ENCODE data around the gene CHGA.

The CHGA gene

DNA sequence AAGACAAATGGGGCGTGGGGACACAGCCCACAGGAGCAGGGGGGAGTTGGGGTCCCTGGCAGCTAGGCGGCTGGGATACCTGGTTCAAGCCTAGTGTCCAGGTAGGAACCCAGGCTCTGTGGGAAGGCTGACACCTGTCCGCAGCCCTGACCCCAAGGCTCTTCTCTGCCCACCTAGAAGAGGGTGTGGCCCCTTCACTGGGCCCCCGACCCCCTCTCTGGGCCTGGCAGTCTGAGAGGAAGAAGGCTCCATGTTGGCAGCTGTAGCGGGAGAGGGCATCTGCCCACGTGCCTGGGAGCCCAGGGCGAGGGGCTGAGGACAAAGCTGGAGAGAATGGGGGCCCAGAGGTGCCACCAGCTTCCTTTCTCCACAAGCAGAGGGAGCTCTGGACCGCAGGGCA lies 10.5 kb downstream of the CHGA start:
- Histone ChIP-seq H3K9ac (ENCODE audit: low read depth, low read length, poor library complexity, severe bottlenecking) (no peak overlapping the region), H3K27me3 (ENCODE audit: insufficient read depth, low read length, poor library complexity, severe bottlenecking) (no peaks in the 10 kb centered on the region), H4K20me1 (ENCODE audit: insufficient read depth, low read length, poor library complexity, severe bottlenecking) (no peaks in the 10 kb centered on the region), H3F3A (ENCODE audit: low read depth) (no peaks in the 10 kb centered on the region), H2AFZ (ENCODE audit: low read length) (no peak overlapping the region), H3K9me3 (ENCODE audit: insufficient read depth, low read depth, low read length) (no peaks in the 10 kb centered on the region), H3K79me2 (ENCODE audit: insufficient read depth, low read length) (no peaks in the 10 kb centered on the region), H3K9me2 (replicated peaks; ENCODE audit: low read depth, low read length) (no peaks in the 10 kb centered on the region), H3K4me2 (ENCODE audit: low read depth, low read length, poor library complexity, severe bottlenecking) (no peak overlapping the region), H3K4me1 (ENCODE audit: insufficient read depth, low read length, poor library complexity, severe bottlenecking) (no peaks in the 10 kb centered on the region), H3K36me3 (ENCODE audit: insufficient read depth, low read length) (peaks cover 3% of the 10 kb centered on the region; the same call in 1 of the 2 replicates), H3K4me3 (ENCODE audit: low read length, poor library complexity, severe bottlenecking) (no peak overlapping the region)
- TF ChIP-seq CTCF (conservative IDR thresholded peaks at IDR 0.05; ENCODE audit: low read length) (no peak), EZH2phosphoT487 (IDR thresholded peaks at IDR 0.05; ENCODE audit: borderline replicate concordance) (no peak)

DNA sequence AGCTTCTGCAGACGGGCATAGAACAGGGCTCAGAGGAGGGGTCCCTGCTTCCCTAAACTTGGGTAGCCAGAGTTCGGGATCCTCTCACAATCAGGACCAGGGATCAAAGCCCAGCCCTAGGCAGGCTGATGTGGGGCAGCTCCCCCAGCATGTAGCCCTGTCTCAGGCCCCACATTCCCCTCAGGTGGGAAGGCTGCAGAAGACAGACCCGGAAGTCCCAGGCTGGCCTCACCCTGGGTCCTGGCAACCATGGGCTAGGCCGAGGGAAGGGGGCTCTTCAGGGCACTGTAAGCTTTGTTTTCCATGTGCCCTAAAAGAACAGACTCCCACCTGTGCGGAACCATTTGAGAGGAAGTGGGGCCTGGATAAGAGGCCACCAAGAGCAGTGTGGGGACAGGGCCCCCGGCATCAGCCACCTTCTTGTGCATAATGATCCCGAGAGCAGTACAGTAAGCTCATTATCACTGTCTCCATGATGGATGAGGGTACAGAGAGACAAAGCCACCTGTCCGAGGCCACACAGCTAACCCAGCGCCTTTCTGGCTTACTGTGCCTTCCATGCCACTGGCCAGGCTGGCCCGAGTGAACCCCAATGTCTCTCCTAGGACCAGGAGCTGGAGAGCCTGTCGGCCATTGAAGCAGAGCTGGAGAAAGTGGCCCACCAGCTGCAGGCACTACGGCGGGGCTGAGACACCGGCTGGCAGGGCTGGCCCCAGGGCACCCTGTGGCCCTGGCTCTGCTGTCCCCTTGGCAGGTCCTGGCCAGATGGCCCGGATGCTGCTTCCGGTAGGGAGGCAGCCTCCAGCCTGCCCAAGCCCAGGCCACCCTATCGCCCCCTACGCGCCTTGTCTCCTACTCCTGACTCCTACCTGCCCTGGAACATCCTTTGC lies 11.5 kb downstream of the CHGA start:
- Histone ChIP-seq H3K9ac (ENCODE audit: low read depth, low read length, poor library complexity, severe bottlenecking) (no peak overlapping the region), H3F3A (ENCODE audit: low read depth) (no peaks in the 10 kb centered on the region), H3K9me3 (ENCODE audit: insufficient read depth, low read depth, low read length) (no peaks in the 10 kb centered on the region), H3K4me1 (ENCODE audit: insufficient read depth, low read length, poor library complexity, severe bottlenecking) (no peaks in the 10 kb centered on the region), H2AFZ (ENCODE audit: low read length) (no peak overlapping the region), H3K4me2 (ENCODE audit: low read depth, low read length, poor library complexity, severe bottlenecking) (no peak overlapping the region), H3K27me3 (ENCODE audit: insufficient read depth, low read length, poor library complexity, severe bottlenecking) (no peaks in the 10 kb centered on the region), H3K4me3 (ENCODE audit: low read length, poor library complexity, severe bottlenecking) (no peak overlapping the region), H3K9me2 (replicated peaks; ENCODE audit: low read depth, low read length) (no peaks in the 10 kb centered on the region), H4K20me1 (ENCODE audit: insufficient read depth, low read length, poor library complexity, severe bottlenecking) (no peaks in the 10 kb centered on the region), H3K79me2 (ENCODE audit: insufficient read depth, low read length) (no peaks in the 10 kb centered on the region), H3K36me3 (ENCODE audit: insufficient read depth, low read length) (peaks cover 3% of the 10 kb centered on the region; the same call in 1 of the 2 replicates)
- TF ChIP-seq CTCF (conservative IDR thresholded peaks at IDR 0.05; ENCODE audit: low read length) (no peak), EZH2phosphoT487 (IDR thresholded peaks at IDR 0.05; ENCODE audit: borderline replicate concordance) (no peak)

- TF ChIP-seq EZH2phosphoT487 (IDR thresholded peaks at IDR 0.05; ENCODE audit: borderline replicate concordance) (no peak), CTCF (conservative IDR thresholded peaks at IDR 0.05; ENCODE audit: low read length) (no peak)
- Histone ChIP-seq H3K4me3 (ENCODE audit: low read length, poor library complexity, severe bottlenecking) (no peak overlapping the region), H3K79me2 (ENCODE audit: insufficient read depth, low read length) (no peaks in the 10 kb centered on the region), H2AFZ (ENCODE audit: low read length) (no peak overlapping the region), H3K9me2 (replicated peaks; ENCODE audit: low read depth, low read length) (no peaks in the 10 kb centered on the region), H3F3A (ENCODE audit: low read depth) (no peaks in the 10 kb centered on the region), H4K20me1 (ENCODE audit: insufficient read depth, low read length, poor library complexity, severe bottlenecking) (no peaks in the 10 kb centered on the region), H3K9me3 (ENCODE audit: insufficient read depth, low read depth, low read length) (no peaks in the 10 kb centered on the region), H3K36me3 (ENCODE audit: insufficient read depth, low read length) (peaks cover 3% of the 10 kb centered on the region; the same call in 1 of the 2 replicates), H3K4me1 (ENCODE audit: insufficient read depth, low read length, poor library complexity, severe bottlenecking) (no peaks in the 10 kb centered on the region), H3K27me3 (ENCODE audit: insufficient read depth, low read length, poor library complexity, severe bottlenecking) (no peaks in the 10 kb centered on the region), H3K9ac (ENCODE audit: low read depth, low read length, poor library complexity, severe bottlenecking) (no peak overlapping the region), H3K4me2 (ENCODE audit: low read depth, low read length, poor library complexity, severe bottlenecking) (no peak overlapping the region)
Measured at GRCh38 chr14:92935446-92935845, 12.5 kb downstream of the CHGA start.
